Mesothelial cell of epicardium (in vitro differentiated cells): ENCODE measurements around the gene SNX1. TPM values are rescaled to one million over a fixed set of nuclear protein-coding genes. Genes with fewer than 3 reads are reported as not detected.
A peak's percentile ranks its signal among the peaks of the same experiment; 100 is the strongest.

Experiments used
- DNase-seq, 2 experiments: peaks; one replicate each; pipeline ENCODE4 v3.0.0; 2021; ENCODE audit warnings: low spot score in 2 of 2; ENCODE audit not compliant: unreplicated experiment in 2 of 2
- H3K27ac Mint-ChIP-seq: 2 replicates; pipeline ENCODE4 v1.8.0; 2021; ENCODE audit warnings: mixed read lengths
- H3K27me3 Mint-ChIP-seq: 2 replicates; pipeline ENCODE4 v1.8.0; 2021; ENCODE audit warnings: low read depth, mixed read lengths
- H3K36me3 Mint-ChIP-seq: 2 replicates; pipeline ENCODE4 v1.8.0; 2021; ENCODE audit warnings: mixed read lengths
- H3K4me1 Mint-ChIP-seq: 2 replicates; pipeline ENCODE4 v1.8.0; 2021; ENCODE audit warnings: mixed read lengths
- H3K4me3 Mint-ChIP-seq: 2 replicates; pipeline ENCODE4 v1.8.0; 2021; ENCODE audit warnings: mild to moderate bottlenecking, moderate library complexity, mixed read lengths
- H3K9me3 Mint-ChIP-seq: 2 replicates; pipeline ENCODE4 v1.8.0; 2021; ENCODE audit warnings: mixed read lengths
- CTCF ChIP-seq: fragments of 200-600 bp; sonication (generic); IDR thresholded peaks from one replicate; pipeline ENCODE4 v1.5.0; 2021; ENCODE audit warnings: antibody characterized with exemption; ENCODE audit not compliant: unreplicated experiment
- total RNA-seq: library from RNA; stranded (reverse); gene quantifications from 3 replicates; pipeline ENCODE4 v1.2.1, GENCODE V29; 2021

The SNX1 gene
- total RNA-seq, 1 donor from 2014 or later = 93.6 TPM

GRCh38 chr15:64095431-64095794 is 369 bp upstream of the SNX1 start:
- no peaks in the 10 kb centered on the region for H3K36me3 Mint-ChIP-seq
- peaks cover 49% of the 10 kb centered on the region for H3K4me1 Mint-ChIP-seq
- no peak for TF ChIP-seq CTCF

DNA sequence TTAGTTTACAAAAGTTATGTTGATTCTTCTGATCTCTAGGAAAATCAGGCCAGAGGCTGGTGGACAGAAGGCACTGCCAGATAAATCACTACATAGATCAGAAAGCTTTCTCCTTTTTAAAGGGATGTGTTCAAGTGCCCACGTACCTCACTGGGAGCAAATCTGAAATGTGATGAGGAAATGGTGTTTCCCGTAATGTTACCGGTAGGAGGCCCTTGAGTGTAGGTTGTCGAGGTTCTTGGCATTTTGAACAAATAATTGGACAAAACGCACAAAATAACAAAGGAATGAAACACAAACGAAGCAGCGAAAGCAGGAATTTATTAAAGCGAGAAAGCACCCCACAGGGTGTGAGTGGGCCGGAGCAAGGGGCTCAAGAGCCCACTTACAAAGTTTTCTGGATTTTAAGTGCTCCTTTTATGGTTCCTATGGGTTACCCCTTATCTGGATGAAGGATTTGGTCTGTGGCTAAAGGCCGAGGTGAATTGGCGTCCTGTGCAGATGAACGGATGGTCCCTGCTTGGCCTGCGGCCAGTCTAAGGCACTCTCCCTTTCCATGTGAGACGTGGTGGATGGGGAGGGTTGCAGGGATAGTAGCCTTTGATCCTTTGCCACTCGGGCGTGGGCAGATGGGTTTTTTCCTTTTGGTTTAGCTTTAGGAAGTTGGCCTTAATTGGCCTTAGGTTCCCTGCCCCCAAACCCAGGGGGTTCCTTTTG is 1.0 kb downstream of the SNX1 start:
- H3K4me1 Mint-ChIP-seq = peaks cover 49% of the 10 kb centered on the region
- no peaks in the 10 kb centered on the region for H3K27me3 Mint-ChIP-seq
- DNase-seq = no peak
- peak overlapping the region; percentile 97 for H3K4me3 Mint-ChIP-seq
- TF ChIP-seq CTCF = no peak
- H3K27ac Mint-ChIP-seq = peak overlapping the region; percentile 98
- H3K36me3 Mint-ChIP-seq = no peaks in the 10 kb centered on the region
- no peaks in the 10 kb centered on the region for H3K9me3 Mint-ChIP-seq

More at GRCh38 chr15:64095431-64095794, 369 bp upstream of the SNX1 start:
- Mint-ChIP-seq H3K4me3 (peak overlapping the region; percentile 97), H3K27me3 (no peaks in the 10 kb centered on the region), H3K27ac (peak overlapping the region; percentile 98), H3K9me3 (no peaks in the 10 kb centered on the region)
- DNase-seq = no peak

GRCh38 chr15:64099379-64099778 is 3.6 kb downstream of the SNX1 start:
- H3K9me3 Mint-ChIP-seq = peaks cover 4% of the 10 kb centered on the region
- H3K27me3 Mint-ChIP-seq = no peaks in the 10 kb centered on the region
- H3K27ac Mint-ChIP-seq = no peak overlapping the region
- H3K4me1 Mint-ChIP-seq = peaks cover 30% of the 10 kb centered on the region
- peaks cover 3% of the 10 kb centered on the region for H3K36me3 Mint-ChIP-seq
- TF ChIP-seq CTCF = no peak
- H3K4me3 Mint-ChIP-seq = no peak overlapping the region
- no peak for DNase-seq

DNA sequence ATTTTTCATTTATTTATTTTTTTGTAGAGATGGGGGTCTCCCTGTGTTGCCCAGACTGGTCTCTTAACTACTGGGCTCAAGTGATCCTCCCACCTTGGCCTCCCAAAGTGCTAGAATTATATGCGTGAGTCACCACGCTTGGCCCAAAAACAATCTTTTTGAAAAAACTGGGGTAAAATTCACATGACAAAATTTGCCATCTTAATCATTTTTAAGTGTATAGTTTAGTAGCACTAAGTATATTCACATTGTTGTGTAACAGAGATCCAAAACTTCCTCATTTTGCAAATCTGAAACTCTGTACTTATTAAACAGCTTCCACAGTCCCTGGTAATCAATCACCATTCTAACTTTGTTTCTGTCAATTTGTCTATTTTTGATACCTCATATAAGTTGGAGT is 5.2 kb downstream of the SNX1 start:
- no peaks in the 10 kb centered on the region for H3K27me3 Mint-ChIP-seq
- H3K4me1 Mint-ChIP-seq = peaks cover 18% of the 10 kb centered on the region
- no peak for DNase-seq
- TF ChIP-seq CTCF = no peak
- no peak overlapping the region for H3K4me3 Mint-ChIP-seq
- H3K27ac Mint-ChIP-seq = no peak overlapping the region
- peaks cover 3% of the 10 kb centered on the region for H3K36me3 Mint-ChIP-seq
- H3K9me3 Mint-ChIP-seq = peaks cover 4% of the 10 kb centered on the region

- Mint-ChIP-seq H3K9me3 (peaks cover 4% of the 10 kb centered on the region), H3K27me3 (no peaks in the 10 kb centered on the region), H3K36me3 (peaks cover 3% of the 10 kb centered on the region), H3K4me3 (no peak overlapping the region), H3K4me1 (peaks cover 7% of the 10 kb centered on the region), H3K27ac (no peak overlapping the region)
- TF ChIP-seq CTCF = no peak
- no peak for DNase-seq
These were observed 6.7 kb downstream of the SNX1 start for GRCh38 chr15:64102497-64102896.
